Natural killer cell (primary cell): ENCODE measurements around the gene IGF2R. TPM values are rescaled to one million over a fixed set of nuclear protein-coding genes. Genes with fewer than 3 reads are reported as not detected.

Experiments used
- ATAC-seq, 3 donors: fragments of 150-1000 bp in 2 of 3; fragments of 200-7000 bp in 1 of 3; cut with Tn5 transposase; 1 replicate in 1 of 3; 2 replicates in 2 of 3; pipeline ENCODE4 v1.10.0; 2021; ENCODE audit warnings: mild to moderate bottlenecking in 2 of 3, moderate library complexity in 2 of 3
- DNase-seq, 2 donors: peaks; one replicate each; pipeline versions ENCODE4 v3.0.0 to v3.0.0-alpha.2; 2013 to 2021; ENCODE audit warnings: mixed read lengths in 1 of 2
- H3K27ac ChIP-seq: one replicate; pipeline ENCODE4 v1.5.1; 2013; ENCODE audit warnings: mild to moderate bottlenecking, low read length
- H3K27me3 ChIP-seq: one replicate; pipeline ENCODE4 v1.6.1; 2013; ENCODE audit warnings: low read length; ENCODE audit not compliant: control insufficient read depth, insufficient read depth
- H3K36me3 ChIP-seq: one replicate; pipeline ENCODE4 v1.6.1; 2013; ENCODE audit warnings: low read length; ENCODE audit not compliant: control insufficient read depth, insufficient read depth
- H3K4me1 ChIP-seq: one replicate; pipeline ENCODE4 v1.6.1; 2013; ENCODE audit warnings: low read length; ENCODE audit not compliant: control insufficient read depth, insufficient read depth
- H3K4me3 ChIP-seq: one replicate; pipeline ENCODE4 v1.5.1; 2013; ENCODE audit warnings: low read length
- H3K9me3 ChIP-seq: one replicate; pipeline ENCODE4 v1.6.1; 2013; ENCODE audit warnings: low read length; ENCODE audit not compliant: control insufficient read depth, insufficient read depth
- H3K27ac Mint-ChIP-seq, 2 donors: one replicate each; pipeline ENCODE4 v1.8.0; 2022; ENCODE audit warnings: mild to moderate bottlenecking in 2 of 2, mixed read lengths in 2 of 2, moderate library complexity in 1 of 2
- H3K27me3 Mint-ChIP-seq, 2 donors: one replicate each; pipeline ENCODE4 v1.8.0; 2022; ENCODE audit warnings: low read depth in 2 of 2, mixed read lengths in 2 of 2
- H3K36me3 Mint-ChIP-seq: one replicate; pipeline ENCODE4 v1.8.0; 2022; ENCODE audit warnings: mixed read lengths
- H3K4me1 Mint-ChIP-seq, 2 donors: one replicate each; pipeline ENCODE4 v1.8.0; 2022; ENCODE audit warnings: mixed read lengths in 2 of 2
- H3K4me3 Mint-ChIP-seq: one replicate; pipeline ENCODE4 v1.8.0; 2022; ENCODE audit warnings: mild to moderate bottlenecking, moderate library complexity, mixed read lengths
- H3K9me3 Mint-ChIP-seq, 2 donors: one replicate each; pipeline ENCODE4 v1.8.0; 2022; ENCODE audit warnings: mixed read lengths in 2 of 2
- WGBS: methylation state at CpG from one replicate; pipeline ENCODE4 v1.1.7; 2013; ENCODE audit warnings: missing lambda C conversion rate; ENCODE audit not compliant: insufficient coverage; 5-methylcytosine and 5-hydroxymethylcytosine counted together
- intact Hi-C: fragments of 100-400 bp; cut with micrococcal nuclease; formaldehyde crosslinking; loops from one replicate; pipeline ENCODE4 v1.14.2; 2022
- total RNA-seq, 4 donors: library from RNA; stranded (reverse); fragments of 120-200 nt in 1 of 4; gene quantifications; one replicate each; pipeline versions ENCODE4 v1.2.3 to v1.2.4, GENCODE V29; 2013 to 2022
- TF ChIP-seq, protein P1 (sequence below): fragments of 200-600 bp; IDR thresholded peaks from one replicate; pipeline ENCODE4 v1.8.0; 2022; ENCODE audit warnings: antibody characterized with exemption

Gene IGF2R
- total RNA-seq, 3 donors from 2014 or later (not counting 1 experiment from before 2014, with no cell fraction given): 208 to 282 (median 253) TPM

DNA sequence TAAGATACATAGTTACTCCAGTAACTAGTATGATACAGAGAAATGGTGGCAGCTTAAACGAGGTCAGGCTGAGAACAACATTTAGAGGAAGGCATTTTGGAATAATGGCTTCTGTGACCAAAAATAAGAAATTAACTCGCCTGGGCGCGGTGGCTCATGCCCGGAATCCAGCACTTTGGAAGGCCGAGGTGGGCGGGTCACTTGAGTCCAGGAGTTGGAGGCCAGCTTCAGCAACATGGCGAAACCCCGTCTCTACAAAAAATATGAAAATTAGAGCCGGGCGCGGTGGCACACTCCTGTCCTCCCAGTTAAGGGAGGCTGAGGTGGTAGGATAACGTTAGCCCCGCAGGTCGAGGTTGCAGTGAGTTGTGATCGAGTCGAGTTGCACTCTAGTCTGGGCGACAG lies 1.8 kb downstream of the IGF2R start:
- Histone ChIP-seq H3K36me3 (no peaks in the 10 kb centered on the region), H3K27me3 (no peaks in the 10 kb centered on the region), H3K4me1 (peaks cover 48% of the 10 kb centered on the region), H3K27ac (peak overlapping the region; percentile 62), H3K9me3 (no peaks in the 10 kb centered on the region), H3K4me3 (peak overlapping the region; percentile 64)
- Mint-ChIP-seq H3K36me3 (no peaks in the 10 kb centered on the region), H3K9me3 (no peaks in the 10 kb centered on the region), H3K4me3 (peak overlapping the region; percentile 96), H3K4me1 (peaks cover 54 to 56% of the 10 kb centered on the region in 2 donors), H3K27ac (peak overlapping the region; percentile 94 to 99), H3K27me3 (no peaks in the 10 kb centered on the region)
- TF ChIP-seq, protein P1, sequence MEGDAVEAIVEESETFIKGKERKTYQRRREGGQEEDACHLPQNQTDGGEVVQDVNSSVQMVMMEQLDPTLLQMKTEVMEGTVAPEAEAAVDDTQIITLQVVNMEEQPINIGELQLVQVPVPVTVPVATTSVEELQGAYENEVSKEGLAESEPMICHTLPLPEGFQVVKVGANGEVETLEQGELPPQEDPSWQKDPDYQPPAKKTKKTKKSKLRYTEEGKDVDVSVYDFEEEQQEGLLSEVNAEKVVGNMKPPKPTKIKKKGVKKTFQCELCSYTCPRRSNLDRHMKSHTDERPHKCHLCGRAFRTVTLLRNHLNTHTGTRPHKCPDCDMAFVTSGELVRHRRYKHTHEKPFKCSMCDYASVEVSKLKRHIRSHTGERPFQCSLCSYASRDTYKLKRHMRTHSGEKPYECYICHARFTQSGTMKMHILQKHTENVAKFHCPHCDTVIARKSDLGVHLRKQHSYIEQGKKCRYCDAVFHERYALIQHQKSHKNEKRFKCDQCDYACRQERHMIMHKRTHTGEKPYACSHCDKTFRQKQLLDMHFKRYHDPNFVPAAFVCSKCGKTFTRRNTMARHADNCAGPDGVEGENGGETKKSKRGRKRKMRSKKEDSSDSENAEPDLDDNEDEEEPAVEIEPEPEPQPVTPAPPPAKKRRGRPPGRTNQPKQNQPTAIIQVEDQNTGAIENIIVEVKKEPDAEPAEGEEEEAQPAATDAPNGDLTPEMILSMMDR: no peak
- intact Hi-C loops: loop anchor here (1.0 to 10.0 kb wide), 4 partner anchors 9 to 1316 kb away; partner anchors contain the start of genes SOD2 and SYTL3
- ATAC-seq (no peak), DNase-seq (no peak)
- WGBS: 94% methylated on average over 15 of the region's 18 CpGs

DNA sequence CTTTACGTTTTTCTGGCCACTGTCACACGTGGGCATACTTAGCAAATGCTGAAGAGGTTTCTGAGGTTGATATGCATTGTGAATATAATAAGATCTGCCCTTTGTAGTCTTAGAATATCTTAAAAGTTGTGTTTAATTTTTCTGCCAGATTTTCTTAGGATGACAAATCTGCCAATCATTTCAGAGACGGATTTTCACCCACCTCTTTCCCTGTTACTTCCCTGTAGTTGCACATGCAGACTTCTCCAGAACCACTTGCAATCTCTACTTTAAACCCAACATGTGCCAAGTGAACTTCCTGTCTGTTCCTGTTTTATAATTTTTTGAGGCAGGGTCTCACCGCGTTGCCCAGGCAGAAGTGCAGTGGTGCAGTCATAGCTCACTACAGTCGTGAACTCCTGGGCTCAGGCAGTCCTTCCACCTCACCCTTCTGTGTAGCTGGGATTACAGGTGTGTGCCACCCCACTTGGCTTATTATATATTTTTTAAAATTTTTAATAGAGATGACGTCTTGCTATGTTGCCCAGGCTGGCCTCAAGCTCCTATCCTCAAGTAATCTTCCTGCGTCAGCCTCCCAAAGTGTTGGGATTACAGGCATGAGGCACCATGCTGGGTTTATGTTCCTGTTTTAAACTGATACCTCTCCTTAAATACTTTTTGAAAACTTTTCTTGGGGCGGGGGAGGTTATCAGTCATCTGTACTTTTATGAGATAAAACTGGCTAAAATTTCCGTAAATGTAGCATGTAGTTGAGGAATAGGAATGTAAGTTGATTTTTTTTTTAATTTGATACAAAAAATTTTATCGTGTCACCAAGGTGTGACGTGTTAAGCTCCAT lies 2.7 kb downstream of the IGF2R start:
- no peak overlapping the region for H3K27ac ChIP-seq
- 77% methylated on average over 12 of the region's 12 CpGs for WGBS
- Mint-ChIP-seq H3K4me3 (peak overlapping the region; percentile 96), H3K4me1 (peaks cover 61 to 63% of the 10 kb centered on the region in 2 donors), H3K27me3 (no peaks in the 10 kb centered on the region), H3K27ac (peak overlapping the region; percentile 94 to 99), H3K9me3 (no peaks in the 10 kb centered on the region), H3K36me3 (no peaks in the 10 kb centered on the region)
- intact Hi-C loops: loop anchor here (2.0 to 10.0 kb wide), 3 partner anchors 43 to 1317 kb away; partner anchors contain the start of genes SOD2 and SYTL3
- H3K36me3 ChIP-seq: no peaks in the 10 kb centered on the region
- DNase-seq (no peak), ATAC-seq (no peak)
- H3K9me3 ChIP-seq: no peaks in the 10 kb centered on the region
- TF ChIP-seq, protein P1: no peak
- H3K27me3 ChIP-seq: no peaks in the 10 kb centered on the region
- H3K4me1 ChIP-seq: peaks cover 48% of the 10 kb centered on the region
- H3K4me3 ChIP-seq: no peak overlapping the region

DNA sequence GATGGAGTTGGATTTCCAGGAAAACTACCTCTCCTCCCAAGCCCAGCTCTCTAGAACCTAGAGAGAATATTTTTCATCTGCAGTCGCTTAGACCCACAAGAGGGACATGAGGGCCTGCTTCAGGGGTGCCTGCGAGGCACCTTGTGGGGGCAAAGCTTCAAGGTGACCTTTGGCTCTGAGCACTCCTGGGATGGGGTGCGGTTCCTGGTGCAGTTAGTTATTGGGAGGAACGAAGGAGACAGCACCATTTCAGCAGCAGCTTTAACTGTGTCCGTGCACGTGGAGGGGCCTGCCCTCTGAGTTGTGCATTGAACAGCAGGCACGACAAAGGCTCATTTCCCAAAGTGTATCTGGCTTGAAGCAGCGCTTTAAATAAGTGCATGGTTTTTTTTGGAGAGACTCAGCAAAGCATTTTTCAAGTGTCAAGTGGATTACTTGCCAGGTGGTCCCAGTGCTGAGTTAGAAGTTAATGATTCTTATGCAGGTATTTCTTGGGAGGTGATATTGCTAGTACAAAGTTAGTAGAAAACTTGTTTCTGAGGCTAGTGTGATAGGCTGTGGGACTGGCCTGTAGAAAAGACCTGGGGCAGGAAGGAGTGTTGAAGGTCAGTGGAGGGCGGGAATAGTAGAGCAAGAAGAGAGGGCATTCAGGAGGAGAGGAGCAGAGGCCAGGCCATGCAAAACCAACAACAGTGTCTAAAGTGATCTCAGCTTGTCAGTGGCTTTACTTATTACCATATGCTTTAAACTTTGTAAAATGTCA lies 3.8 kb downstream of the IGF2R start:
- Histone ChIP-seq H3K4me3 (no peak overlapping the region), H3K9me3 (no peaks in the 10 kb centered on the region), H3K27me3 (no peaks in the 10 kb centered on the region), H3K27ac (peak overlapping the region; percentile 0), H3K36me3 (no peaks in the 10 kb centered on the region), H3K4me1 (peaks cover 59% of the 10 kb centered on the region)
- Mint-ChIP-seq H3K4me3 (peak overlapping the region; percentile 96), H3K4me1 (peaks cover 73 to 75% of the 10 kb centered on the region in 2 donors), H3K27me3 (no peaks in the 10 kb centered on the region), H3K9me3 (no peaks in the 10 kb centered on the region), H3K36me3 (no peaks in the 10 kb centered on the region), H3K27ac (peak overlapping the region; percentile 94 to 99)
- 88% methylated on average over 9 of the region's 9 CpGs for WGBS
- intact Hi-C loops: loop anchor here (10.0 kb wide), 2 partner anchors 278 to 1318 kb away; partner anchors contain the start of genes SOD2 and SYTL3
- TF ChIP-seq, protein P1: no peak
- ATAC-seq (no peak), DNase-seq (no peak)
